Measurements from ENCODE around the gene WNT5B.
"Not testable (repeated sequence)": the region's sequence is repeated elsewhere in the genome, so short reads cannot be mapped to it uniquely, and the experiment has no call there.

Gene WNT5B

GRCh38 chr12:1692895-1693610, 64.0 kb downstream of the WNT5B start:
- DNase-seq: no peak

- DNase-seq: not testable (repeated sequence)
Observed at GRCh38 chr12:1695097-1695496, 66.1 kb downstream of the WNT5B start.

DNA sequence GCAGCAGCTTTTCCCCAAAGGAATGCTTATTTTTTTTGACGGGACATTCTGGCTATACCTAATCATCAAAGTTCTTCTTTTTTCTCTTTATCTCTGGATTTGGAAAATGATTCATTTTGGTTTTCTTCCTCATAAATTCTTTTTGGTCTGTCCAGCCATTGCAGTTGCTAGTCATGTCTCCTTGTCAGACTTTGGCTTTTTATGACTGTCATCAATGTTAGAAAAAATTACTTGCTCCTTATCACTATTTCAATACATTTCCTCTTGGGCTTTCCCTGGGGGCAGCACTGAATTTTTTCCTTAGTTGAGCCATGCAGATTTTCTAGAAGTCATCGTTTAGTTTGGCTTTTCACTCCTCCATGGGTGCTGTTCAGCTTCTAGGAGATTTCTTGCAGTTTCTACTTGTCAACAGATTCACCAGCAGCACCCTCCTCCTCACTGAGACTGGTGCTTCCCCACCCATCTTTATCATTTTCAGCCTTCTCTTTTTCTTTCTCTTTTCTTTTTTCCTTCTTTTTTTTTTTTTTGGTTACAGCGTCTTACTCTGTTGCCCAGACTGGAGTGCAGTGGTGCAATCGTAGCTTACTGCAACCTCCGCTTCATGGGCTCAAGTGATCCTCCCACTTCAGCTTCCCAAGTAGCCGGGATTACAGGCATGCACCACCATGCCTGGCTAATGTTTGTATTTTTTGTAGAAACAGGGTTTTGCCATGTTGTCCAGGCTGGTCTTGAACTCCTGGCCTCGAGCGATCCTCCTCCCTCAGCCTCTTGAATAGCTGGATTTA, 67.0 kb downstream of the WNT5B start:
- no peak for DNase-seq

DNA sequence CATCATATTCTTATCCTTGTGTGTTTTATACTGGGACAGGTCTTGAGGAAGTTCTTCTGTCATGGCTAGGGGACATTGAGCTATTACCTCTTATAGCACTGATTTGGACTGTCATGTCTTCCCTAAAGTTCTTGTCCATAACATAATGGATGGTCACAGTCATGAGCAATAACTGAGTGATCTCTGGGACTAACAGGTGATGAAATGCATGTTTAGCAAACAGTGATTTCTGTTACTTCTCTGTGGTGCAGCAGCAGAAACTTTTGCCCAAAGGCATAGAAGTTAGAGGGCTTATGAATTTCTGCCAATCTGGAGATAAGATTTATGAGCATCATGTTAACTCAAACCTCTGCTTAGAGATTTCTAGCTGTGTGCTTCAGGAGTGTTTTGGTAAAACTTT, 67.8 kb downstream of the WNT5B start:
- DNase-seq: no peak

Data from NCI-H187 treated with DMSO at 0.1 percent for 48 hours (cell line).